ENCODE data around the gene FRMPD4. TPM values are rescaled to one million over a fixed set of nuclear protein-coding genes. Genes with fewer than 3 reads are reported as not detected.

The FRMPD4 gene
- total RNA-seq, 4 donors from 2014 or later = 0.16 TPM; not detected in 3

DNA sequence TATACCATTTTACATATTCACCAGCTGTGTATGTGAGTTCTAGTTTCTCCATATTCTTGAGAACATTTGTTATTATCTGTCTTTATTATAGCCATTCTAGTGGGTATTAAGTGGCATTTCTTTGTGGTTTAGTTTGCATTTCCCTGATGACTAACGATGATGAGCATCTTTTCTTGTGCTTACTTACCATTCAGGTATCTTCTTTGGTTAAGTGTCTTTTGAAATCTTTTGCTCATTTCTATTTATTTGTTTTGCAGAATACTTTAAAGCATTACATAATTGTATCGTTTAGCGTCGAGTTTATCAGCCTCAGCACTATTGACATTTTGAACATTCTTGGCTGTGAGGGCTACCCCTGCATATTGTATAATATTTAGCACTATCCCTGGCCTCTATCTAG, 85.4 kb downstream of the FRMPD4 start:
- WGBS, 2 donors = 88 to 98% methylated on average over 4 of the region's 4 CpGs

DNA sequence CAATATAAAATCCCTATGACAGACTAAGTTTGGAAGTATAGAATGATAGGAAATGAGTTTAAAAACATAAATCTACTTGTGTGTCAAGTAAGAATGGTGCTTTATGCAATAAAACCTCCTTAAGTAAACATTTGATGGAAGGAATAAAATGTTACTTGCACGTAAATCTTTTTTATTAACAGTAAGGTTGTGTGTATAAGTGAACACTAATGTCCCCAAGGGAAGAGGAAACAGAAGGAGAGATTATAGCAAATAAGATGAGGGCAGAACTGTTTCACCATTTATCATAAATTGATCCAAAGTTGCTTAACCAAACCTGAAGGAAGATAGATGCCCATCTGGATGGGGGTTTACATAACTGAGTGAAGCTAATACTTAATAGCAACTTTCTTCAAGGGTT, 86.8 kb downstream of the FRMPD4 start:
- WGBS, 2 donors = 48 to 54% methylated on average over 1 of the region's 1 CpG
- intact Hi-C loops (cut with DNase I; ENCODE audit: low total_unique reads) = no loop called here
- DNase-seq (ENCODE audit: low spot score in 2 of 2) = no peak
- H3K4me3 ChIP-seq (ENCODE audit: low read depth, poor library complexity, severe bottlenecking) = no peak overlapping the region
- TF ChIP-seq CTCF (IDR thresholded peaks at IDR 0.05) (no peak), POLR2A (IDR thresholded peaks at IDR 0.05) (no peak)

More for the DNA sequence above, 85.4 kb downstream of the FRMPD4 start:
- DNase-seq (ENCODE audit: low spot score in 2 of 2) = no peak
- TF ChIP-seq CTCF (IDR thresholded peaks at IDR 0.05) = no peak
- TF ChIP-seq POLR2A (IDR thresholded peaks at IDR 0.05) = no peak
- intact Hi-C loops (cut with DNase I; ENCODE audit: low total_unique reads) = no loop called here
- no peak overlapping the region for H3K4me3 ChIP-seq (ENCODE audit: low read depth, poor library complexity, severe bottlenecking)

DNA sequence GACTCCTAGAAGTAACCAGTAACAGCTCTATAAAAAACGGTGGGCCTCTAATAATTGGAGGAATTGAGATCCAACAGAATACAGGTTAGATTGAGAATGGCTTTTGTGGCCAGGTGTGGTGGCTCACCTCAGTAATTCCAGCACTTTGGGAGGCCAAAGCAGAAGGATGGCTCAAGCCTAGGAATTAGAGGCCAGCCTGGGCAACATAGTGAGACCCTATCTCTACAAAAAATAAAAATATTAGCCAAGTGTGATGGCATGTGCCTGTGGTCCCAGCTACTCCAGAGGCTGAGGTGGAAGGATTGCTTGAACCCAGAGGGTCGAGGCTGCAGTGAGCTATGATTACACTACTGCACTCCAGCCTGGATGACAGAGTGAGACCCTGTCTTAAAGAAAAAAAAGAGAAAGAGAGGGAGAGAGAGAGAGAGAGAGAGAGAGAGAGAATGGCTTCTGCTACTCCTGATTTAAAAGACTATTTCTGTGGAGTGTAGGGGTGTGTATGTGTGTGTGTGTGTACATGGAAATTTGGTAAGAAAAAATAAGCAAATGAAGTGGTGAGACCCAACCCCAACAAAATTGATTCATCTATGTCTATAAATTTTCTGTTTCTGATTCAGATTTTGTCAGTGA, 89.3 kb downstream of the FRMPD4 start:
- H3K4me3 ChIP-seq (ENCODE audit: low read depth, poor library complexity, severe bottlenecking) = no peak overlapping the region
- 57 to 58% methylated on average over 2 of the region's 2 CpGs for WGBS, 2 donors
- DNase-seq (ENCODE audit: low spot score in 2 of 2) = no peak
- TF ChIP-seq POLR2A (IDR thresholded peaks at IDR 0.05) (no peak), CTCF (IDR thresholded peaks at IDR 0.05) (no peak)
- intact Hi-C loops (cut with DNase I; ENCODE audit: low total_unique reads) = no loop called here

DNA sequence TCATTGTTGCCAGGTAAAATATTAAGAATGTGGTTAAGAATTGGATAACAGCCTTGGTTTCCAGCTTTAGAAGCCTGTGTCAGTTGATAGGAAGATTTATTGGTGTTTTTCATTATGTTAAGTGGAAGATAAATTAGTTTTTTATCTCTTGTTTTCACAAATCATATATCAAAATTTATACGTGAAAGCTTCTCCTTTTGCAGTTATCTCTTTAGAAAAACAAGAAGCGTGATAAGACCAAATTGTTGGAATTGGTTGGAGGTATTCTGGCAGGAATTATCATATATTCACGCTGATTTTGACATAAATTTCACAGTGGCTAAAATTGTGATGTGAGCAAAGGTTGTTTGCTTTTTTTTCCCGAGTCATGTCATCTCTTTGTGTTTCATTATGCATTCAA, 90.6 kb downstream of the FRMPD4 start:
- intact Hi-C loops (cut with DNase I; ENCODE audit: low total_unique reads) = no loop called here
- DNase-seq (ENCODE audit: low spot score in 2 of 2) = no peak
- no peak overlapping the region for H3K4me3 ChIP-seq (ENCODE audit: low read depth, poor library complexity, severe bottlenecking)
- TF ChIP-seq CTCF (IDR thresholded peaks at IDR 0.05) = no peak
- no peak for TF ChIP-seq POLR2A (IDR thresholded peaks at IDR 0.05)
- WGBS, 2 donors = 36 to 54% methylated on average over 4 of the region's 4 CpGs

- intact Hi-C loops (cut with DNase I; ENCODE audit: low total_unique reads) = no loop called here
Measured at GRCh38 chrX:12229986-12230385, 91.7 kb downstream of the FRMPD4 start.

More at GRCh38 chrX:12229986-12230385, 91.7 kb downstream of the FRMPD4 start:
- TF ChIP-seq POLR2A (IDR thresholded peaks at IDR 0.05) = no peak
- no peak for TF ChIP-seq CTCF (IDR thresholded peaks at IDR 0.05)
- WGBS, 2 donors = 82 to 90% methylated on average over 2 of the region's 2 CpGs
- DNase-seq (ENCODE audit: low spot score in 2 of 2) = no peak
- H3K4me3 ChIP-seq (ENCODE audit: low read depth, poor library complexity, severe bottlenecking) = no peak overlapping the region

Measured in lower leg skin (tissue), 4 donors.